HG03558 (cell line): ENCODE measurements around the gene SLC24A3.

Experiments
- ATAC-seq: cut with Tn5 transposase; IDR thresholded peaks from one replicate; pipeline ENCODE4 v1.9.1; 2021; ENCODE audit warnings: moderate number of reproducible peaks; ENCODE audit not compliant: unreplicated experiment; ENCODE audit errors: extremely low read depth

SLC24A3 gene

DNA sequence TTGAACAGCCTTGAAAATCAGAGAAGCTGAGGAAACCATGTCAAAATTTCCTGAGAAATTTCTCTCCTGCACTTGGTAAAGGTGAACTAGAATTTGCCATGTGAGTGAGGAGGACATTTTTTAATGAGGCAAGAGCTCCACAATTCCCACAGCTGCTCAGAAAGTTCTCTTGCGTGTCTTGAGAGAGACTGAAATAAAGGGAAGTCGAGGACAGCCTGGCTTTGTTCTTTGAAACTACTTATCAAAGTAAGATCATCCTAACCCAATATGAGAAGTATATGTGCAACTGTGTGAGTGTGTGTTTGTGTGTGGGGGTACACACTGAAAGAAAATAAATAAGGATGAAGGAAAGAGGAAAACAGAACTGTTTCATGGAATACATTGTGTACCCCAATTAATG is 163.4 kb downstream of the SLC24A3 start:
- no peak for ATAC-seq

DNA sequence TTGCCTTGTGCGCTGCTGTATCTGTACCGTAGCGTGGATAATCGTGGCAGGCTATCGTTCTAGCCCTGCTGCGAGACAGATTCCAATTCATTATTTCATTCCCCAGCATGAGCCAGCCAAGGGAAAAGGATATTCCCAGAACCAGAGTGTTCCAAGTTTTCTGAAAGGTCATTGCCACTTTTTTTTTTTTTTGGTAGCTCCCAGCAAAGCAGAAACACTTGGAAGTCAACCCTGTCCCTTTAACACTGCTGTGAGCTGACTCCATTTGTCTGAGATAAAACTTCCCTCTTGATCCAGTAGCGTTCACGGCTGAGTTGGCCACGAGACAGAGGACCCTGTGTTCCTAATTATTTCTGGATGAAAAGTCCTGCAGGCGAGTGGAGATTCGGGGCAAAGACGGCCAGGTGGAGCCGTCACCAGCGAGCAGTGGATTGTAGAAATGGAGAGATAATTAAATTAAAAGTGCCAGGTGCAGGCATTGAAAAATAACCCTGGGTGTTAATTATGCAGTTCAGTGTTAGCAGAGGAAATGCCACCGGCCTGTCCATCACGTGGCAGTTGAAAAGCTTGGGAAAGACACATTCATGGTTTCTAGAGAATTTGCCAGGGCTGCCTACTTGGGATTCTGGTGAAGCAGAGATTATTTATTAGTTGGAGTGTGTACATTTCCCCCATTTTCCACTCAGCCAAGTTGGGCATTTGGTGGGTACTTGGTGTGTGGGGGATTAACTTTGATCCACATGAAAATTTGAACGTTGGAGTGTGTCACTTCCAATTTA is 164.2 kb downstream of the SLC24A3 start:
- ATAC-seq: no peak

DNA sequence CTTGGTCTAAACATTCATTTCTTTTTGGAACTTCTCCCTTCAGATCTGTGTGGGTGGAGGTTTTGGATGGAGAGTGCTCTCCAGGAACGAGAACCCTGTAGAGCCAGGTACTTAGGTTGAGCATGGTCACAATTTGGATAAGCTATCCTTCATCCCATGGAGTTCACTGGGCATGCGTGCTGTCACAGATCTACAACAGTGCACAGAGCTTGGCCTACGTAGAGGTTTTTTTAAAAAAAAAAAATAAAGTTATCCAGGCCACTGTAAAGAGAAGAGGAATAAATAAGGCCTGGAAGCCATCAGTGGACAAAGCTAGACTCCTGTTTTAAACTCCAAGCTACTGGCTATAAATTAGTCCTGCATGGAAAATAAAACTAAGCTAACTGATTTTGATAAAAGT is 165.6 kb downstream of the SLC24A3 start:
- ATAC-seq: no peak

- no peak for ATAC-seq
Observed at GRCh38 chr20:19380211-19380610, 167.8 kb downstream of the SLC24A3 start.

DNA sequence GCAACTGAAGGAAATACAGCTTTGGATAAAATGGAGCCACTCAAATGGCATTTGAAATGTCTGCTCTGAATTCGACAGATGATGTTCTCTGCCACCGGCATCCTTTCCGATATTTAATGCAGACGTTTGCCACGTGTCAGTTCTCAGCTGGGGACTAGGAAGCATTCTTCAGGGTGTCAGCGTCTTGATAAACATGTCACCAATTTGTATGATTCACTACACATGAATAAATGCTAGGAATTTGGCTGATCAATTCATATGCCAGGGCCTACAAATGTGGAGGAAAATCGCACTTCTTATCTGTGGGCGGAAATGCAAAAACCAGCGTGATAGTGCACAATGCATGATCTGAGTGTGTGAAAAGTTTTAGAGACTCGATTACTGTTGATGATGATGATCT is 169.5 kb downstream of the SLC24A3 start:
- ATAC-seq: no peak

DNA sequence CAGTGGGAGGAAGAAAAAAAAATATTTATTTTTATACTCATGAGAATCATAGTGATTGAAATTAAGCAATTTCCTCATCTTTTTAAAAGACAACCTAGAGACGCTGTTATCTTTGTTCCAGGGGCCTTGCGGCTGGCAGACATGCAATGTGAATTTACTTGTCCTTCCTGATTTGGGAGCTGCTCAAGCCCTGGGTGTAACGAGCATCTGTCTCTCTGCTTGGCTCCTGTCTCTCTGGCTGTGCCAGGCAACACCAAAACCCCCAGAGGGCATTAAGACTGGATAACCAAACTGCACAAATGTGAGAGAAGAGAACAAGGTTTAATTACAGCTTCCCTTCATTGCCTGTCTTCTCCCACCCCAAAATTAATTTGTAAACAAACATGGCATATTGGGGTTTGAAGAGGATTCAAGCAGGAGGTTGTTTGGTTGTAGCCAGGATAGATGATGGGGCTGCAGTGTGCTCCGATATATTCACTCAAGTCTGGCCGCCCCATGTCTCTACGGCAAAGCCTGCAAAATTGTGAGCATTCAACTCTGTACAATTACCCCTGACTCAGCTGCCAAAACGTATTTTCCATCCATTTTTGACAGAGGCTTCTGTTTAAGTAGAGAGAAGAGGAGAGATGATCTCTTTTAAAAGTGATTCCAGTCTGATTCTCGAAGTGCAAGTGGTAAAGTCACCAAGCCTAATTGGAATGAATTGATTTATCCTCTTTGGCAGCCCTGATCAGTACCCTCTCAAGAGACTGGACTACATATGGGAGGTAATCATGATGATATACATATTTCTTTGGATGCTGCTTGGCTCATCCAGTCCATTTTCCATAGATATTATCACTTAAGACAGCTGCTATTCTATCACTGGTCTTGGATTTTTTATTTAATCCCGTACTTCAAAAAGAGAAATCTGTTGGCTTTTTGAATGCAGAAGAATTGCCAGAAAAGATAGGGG is 170.2 kb downstream of the SLC24A3 start:
- no peak for ATAC-seq

DNA sequence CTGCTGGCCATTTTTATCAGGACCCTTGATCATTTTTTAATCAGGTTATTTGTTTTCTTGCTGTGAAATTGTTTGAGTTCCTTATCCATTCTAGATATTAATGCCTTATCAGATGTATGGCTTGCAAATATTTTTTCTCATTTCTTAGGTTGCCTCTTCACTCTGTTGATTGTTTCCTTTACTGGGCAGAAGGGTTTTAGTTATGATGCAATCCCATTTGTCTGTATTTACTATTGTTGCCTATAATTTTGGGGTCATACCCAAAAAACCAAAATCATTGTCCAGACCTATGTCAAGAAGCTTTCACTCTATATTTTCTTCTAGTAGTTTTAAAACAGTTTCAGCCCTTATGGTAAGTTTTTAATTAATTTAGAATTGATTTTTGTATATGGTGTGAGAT is 172.5 kb downstream of the SLC24A3 start:
- ATAC-seq: no peak

DNA sequence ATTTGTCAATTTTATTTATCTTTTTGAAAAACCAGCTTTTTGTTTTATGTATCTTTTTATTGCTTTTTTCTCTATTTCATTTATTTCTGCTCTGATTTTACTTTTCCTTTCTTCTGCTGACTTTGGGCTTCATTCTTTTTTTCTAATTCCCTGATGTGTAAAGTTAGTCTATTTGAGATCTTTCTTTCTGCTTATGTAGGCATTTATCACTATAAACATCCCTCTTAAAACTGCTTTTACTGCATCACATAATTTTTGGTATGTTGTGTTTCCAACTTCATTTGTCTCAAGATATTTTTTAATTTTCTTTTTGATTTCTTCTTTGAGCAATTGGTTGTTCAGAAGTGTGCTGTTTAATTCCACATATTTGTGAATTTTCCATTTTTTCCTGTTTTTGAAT is 174.8 kb downstream of the SLC24A3 start:
- no peak for ATAC-seq

DNA sequence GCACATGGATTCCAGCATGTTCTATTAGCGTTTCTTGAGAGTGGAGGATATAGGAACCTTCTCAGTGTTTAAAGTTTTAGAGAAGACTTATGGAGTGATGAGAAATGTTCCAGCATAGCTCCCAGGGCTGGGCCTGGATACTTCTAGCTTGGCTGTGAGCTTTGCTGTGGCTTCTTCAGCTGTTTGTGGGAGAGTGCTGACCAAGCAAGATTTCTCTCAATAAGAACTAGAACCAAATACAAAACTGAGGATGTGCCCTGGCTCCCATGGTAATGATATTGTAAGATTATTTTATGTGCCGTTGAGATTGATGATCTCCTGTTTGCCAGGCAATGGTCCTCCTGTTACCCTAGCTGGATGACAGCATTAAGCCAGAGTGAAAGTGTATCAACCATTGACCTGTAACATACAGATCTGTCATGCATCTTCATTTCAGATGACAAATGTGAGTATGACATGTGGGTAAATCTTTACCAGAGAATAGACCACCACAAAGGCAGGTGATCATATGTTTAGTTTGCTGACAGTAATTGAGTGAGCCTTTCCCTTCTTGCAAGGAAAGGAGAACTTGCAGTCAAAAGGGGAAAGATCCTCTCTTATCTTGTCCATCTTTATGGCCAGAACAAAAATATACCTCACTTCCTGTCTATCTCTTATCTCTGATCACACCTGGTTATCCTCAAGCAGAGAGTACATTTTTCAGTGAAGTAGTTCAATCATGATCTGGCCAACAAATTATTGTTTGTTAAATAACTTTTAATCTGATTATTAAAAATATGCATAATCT is 180.1 kb downstream of the SLC24A3 start:
- no peak for ATAC-seq

GRCh38 chr20:19396460-19397081 is 184.1 kb downstream of the SLC24A3 start:
- no peak for ATAC-seq

DNA sequence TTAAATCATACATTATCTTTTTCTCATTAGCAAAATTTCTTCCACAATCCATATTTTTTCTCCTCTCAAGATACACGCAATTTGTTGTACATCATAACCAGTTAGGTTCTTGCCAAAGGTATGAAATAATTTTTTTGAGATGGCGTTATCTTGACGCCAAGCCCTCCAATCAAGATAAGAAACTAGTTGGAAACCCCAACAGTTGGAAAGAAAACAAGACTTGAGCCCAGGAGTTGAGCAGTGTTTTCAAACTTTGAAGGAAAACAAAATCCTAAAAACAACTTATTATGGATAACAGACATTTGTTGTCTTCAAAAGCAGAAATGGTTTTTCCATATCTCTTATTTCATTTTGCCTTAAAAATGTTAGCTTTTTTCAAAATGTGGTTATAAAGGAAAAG is 184.8 kb downstream of the SLC24A3 start:
- ATAC-seq: no peak

DNA sequence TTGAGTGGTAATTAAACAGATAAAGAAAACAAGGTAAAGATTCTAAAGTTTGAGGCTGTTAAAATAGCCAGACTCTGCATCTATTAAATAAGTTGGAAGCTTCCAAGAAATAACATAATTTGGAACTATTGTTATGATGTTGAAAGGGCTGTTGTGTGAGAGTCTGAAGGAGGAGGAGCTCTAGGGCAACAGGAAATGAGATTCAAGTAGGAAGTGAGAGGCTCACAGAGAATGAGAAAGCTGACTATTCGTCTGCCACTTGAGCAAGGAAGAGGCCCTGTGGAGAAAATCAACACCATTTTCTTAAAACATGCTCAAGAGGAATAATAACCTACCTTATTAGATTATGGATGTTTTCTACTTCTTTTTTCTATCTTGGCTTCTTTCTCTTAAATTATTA is 185.2 kb downstream of the SLC24A3 start:
- no peak for ATAC-seq

GRCh38 chr20:19401096-19401495 is 188.7 kb downstream of the SLC24A3 start:
- no peak for ATAC-seq

DNA sequence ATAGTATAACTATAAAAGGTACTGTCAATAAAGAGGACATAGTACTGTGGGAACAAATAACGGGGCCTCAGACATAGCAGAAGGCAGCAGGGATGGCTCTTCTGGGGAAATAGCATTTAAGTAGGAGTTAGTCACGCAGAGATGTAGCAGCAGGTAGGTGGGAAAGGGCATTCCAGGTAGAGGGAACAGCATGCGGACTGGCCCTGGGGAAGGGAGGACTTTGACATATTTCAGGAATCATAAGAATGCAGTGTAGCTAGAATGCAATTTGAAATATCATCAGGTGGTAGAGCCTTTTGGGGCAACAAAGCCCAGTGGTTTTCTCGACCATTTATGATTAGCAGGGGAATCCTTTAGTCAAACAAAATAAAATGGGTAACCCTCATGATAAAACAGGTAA is 191.1 kb downstream of the SLC24A3 start:
- ATAC-seq: no peak

DNA sequence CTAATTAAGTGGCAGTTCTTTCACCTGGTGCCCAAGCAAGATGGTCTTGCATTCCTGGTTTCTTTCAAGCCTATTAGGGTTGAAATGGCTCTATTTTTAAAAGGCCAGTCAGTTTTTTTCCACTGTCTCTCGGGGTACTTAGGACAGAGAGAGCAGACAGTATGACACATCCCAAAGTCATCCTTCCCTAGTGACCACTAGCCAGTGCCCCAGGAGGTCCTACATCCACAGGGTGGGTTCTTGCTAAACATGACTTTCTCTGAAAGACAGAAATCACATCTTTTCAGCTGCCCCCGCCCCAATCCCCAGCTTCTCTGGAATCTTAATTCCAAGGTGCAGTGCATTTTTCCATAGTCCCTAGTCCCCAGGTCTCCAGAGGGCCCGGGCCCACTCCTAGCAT is 192.4 kb downstream of the SLC24A3 start:
- no peak for ATAC-seq

DNA sequence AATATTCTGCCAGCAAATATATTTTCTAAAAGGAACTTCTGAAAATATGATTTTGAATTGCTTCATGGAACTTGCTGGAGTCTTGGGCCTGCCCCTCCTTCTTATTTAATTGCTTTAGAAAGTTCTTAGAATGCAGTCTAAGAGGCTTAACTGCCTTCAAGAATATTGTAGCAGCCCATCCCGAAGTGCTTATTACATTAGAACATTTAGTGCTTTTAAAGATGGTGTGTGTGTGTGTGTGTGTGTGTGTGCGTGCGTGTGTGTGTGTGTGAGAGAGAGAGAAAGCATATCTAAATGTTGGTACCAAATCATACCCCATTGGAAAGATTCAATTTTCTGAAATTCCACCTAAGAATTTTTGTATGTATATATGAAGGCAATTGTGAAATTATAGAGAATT is 193.5 kb downstream of the SLC24A3 start:
- no peak for ATAC-seq

DNA sequence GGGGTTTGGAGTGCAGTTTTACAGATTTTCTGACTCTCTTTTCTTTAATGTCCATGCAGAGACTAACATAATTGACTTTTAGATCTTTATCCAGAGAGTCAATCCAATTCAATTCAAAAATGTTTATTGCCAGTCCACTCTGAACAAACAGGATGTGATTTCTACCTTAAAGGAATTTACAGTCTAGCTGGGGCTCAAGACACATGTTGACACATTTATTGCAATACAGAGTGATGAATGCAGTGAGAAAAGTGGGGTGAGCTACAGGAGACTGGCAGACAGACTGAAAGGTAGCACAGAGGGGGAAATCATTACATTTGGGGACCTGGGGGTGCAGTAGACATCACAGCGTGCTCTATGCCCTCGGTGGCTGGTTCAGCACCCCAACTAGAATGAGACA is 193.9 kb downstream of the SLC24A3 start:
- no peak for ATAC-seq

DNA sequence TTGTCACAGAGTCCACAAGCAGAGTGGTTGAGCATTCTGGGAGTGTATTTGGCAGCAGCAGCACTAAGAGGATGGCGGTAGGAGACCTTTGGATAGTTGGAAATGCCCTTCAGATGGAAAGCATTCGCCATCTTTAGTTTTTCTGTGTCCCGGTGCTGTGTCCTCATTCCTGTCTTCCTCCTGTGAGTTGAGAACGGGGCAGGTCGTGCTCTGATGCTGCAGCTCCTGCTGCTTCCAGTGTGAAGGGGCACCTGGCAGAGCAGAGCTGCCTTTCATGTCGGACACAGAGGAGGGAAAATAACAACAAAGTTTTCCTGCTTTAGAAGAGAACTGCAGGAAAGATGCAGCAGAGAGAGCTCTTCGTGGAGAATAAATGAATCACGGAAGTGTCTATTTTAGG is 194.8 kb downstream of the SLC24A3 start:
- no peak for ATAC-seq

DNA sequence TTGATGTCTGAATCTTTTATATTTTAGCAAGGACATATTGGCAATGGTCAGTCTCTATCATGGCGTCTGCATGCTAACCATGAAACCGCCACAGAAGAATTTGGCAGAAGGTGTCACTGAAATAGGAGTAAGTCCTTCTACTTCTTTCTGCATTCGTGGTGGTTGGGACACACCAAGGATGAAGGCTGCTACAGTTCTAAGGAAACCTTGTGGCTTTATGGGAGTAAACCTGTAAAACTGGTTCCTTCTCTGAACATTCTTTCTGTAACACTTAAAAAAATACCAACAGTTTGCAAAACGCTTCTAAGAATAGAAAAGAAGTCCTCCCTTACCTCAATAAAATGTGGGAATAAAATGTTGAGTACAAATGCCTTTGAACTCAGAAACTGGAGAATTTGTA is 195.3 kb downstream of the SLC24A3 start:
- no peak for ATAC-seq

- ATAC-seq: no peak
Observed at GRCh38 chr20:19408971-19409370, 196.5 kb downstream of the SLC24A3 start.
